ENCODE measurements around the gene PELI3. TPM values are rescaled to one million over a fixed set of nuclear protein-coding genes. Genes with fewer than 3 reads are reported as not detected.

Gene PELI3
- total RNA-seq, 2 experiments from 2014 or later, result 20.7 to 23.8 TPM

- H3K4me3 ChIP-seq (ENCODE audit: low read length), result no peak overlapping the region
- H3K4me1 Mint-ChIP-seq (ENCODE audit: low read depth), result peaks cover 14% of the 10 kb centered on the region
- no peak for ATAC-seq (ENCODE audit: poor library complexity)
- ChIA-PET POLR2A (no interaction called here), CTCF (interaction anchor here (0.6 kb wide), 1 partner anchor 372 kb away, joined by 3 read pairs; no protein-coding TSS in a partner anchor)
- H3K9me3 Mint-ChIP-seq, result no peaks in the 10 kb centered on the region
- no peaks in the 10 kb centered on the region for H3K36me3 ChIP-seq (ENCODE audit: insufficient read depth, low read length)
- no peak for TF ChIP-seq CTCF (IDR thresholded peaks at IDR 0.05)
- H3K9me3 ChIP-seq (ENCODE audit: control insufficient read depth in 1 of 2, insufficient read depth in 1 of 2, low read length in 2 of 2), result peaks cover 0 to 5% of the 10 kb centered on the region in 2 experiments
- no peak for DNase-seq
- no peaks in the 10 kb centered on the region for H3K27me3 ChIP-seq (ENCODE audit: control insufficient read depth in 1 of 2, insufficient read depth in 2 of 2, low read length in 2 of 2)
- H3K27ac ChIP-seq (ENCODE audit: low read depth in 1 of 2, low read length in 2 of 2), result no peak overlapping the region
- peaks cover 8% of the 10 kb centered on the region for H3K27me3 Mint-ChIP-seq
- intact Hi-C loops (cut with DNase I, micrococcal nuclease), result no loop called here
- H3K36me3 Mint-ChIP-seq (ENCODE audit: low read depth), result no peaks in the 10 kb centered on the region
- peaks cover 10% of the 10 kb centered on the region for H3K4me1 ChIP-seq (ENCODE audit: insufficient read depth, low read length)
- H3K4me3 Mint-ChIP-seq, result no peak overlapping the region
- no peak overlapping the region for H3K27ac Mint-ChIP-seq
Observed at GRCh38 chr11:66457826-66458225, 8.9 kb upstream of the PELI3 start.

GRCh38 chr11:66459138-66459778 is 7.4 kb upstream of the PELI3 start:
- Histone ChIP-seq H3K27me3 (ENCODE audit: control insufficient read depth in 1 of 2, insufficient read depth in 2 of 2, low read length in 2 of 2) (no peaks in the 10 kb centered on the region), H3K4me3 (ENCODE audit: low read length) (no peak overlapping the region), H3K36me3 (ENCODE audit: insufficient read depth, low read length) (no peaks in the 10 kb centered on the region), H3K4me1 (ENCODE audit: insufficient read depth, low read length) (peaks cover 3% of the 10 kb centered on the region), H3K9me3 (ENCODE audit: control insufficient read depth in 1 of 2, insufficient read depth in 1 of 2, low read length in 2 of 2) (peaks cover 0 to 5% of the 10 kb centered on the region in 2 experiments), H3K27ac (ENCODE audit: low read depth in 1 of 2, low read length in 2 of 2) (no peak overlapping the region)
- Mint-ChIP-seq H3K27me3 (peaks cover 2% of the 10 kb centered on the region), H3K4me1 (ENCODE audit: low read depth) (peaks cover 7% of the 10 kb centered on the region), H3K4me3 (no peak overlapping the region), H3K36me3 (ENCODE audit: low read depth) (no peaks in the 10 kb centered on the region), H3K27ac (no peak overlapping the region), H3K9me3 (no peaks in the 10 kb centered on the region)
- ChIA-PET POLR2A (no interaction called here), CTCF (no interaction called here)
- TF ChIP-seq CTCF (IDR thresholded peaks at IDR 0.05), result no peak
- DNase-seq (no peak), ATAC-seq (ENCODE audit: poor library complexity) (no peak)
- intact Hi-C loops (cut with DNase I, micrococcal nuclease), result no loop called here

- no peak for ATAC-seq (ENCODE audit: poor library complexity)
- H3K4me1 Mint-ChIP-seq (ENCODE audit: low read depth), result peaks cover 13% of the 10 kb centered on the region
- no peak for DNase-seq
- no peaks in the 10 kb centered on the region for H3K9me3 Mint-ChIP-seq
- Histone ChIP-seq H3K27me3 (ENCODE audit: control insufficient read depth in 1 of 2, insufficient read depth in 2 of 2, low read length in 2 of 2) (no peaks in the 10 kb centered on the region), H3K27ac (ENCODE audit: low read depth in 1 of 2, low read length in 2 of 2) (no peak overlapping the region), H3K4me3 (ENCODE audit: low read length) (no peak overlapping the region), H3K9me3 (ENCODE audit: control insufficient read depth in 1 of 2, insufficient read depth in 1 of 2, low read length in 2 of 2) (peaks cover 0 to 5% of the 10 kb centered on the region in 2 experiments), H3K36me3 (ENCODE audit: insufficient read depth, low read length) (no peaks in the 10 kb centered on the region), H3K4me1 (ENCODE audit: insufficient read depth, low read length) (peaks cover 11% of the 10 kb centered on the region)
- CTCF ChIA-PET, result no interaction called here
- POLR2A ChIA-PET, result no interaction called here
- intact Hi-C loops (cut with DNase I, micrococcal nuclease), result no loop called here
- H3K27me3 Mint-ChIP-seq, result no peaks in the 10 kb centered on the region
- no peak for TF ChIP-seq CTCF (IDR thresholded peaks at IDR 0.05)
- H3K36me3 Mint-ChIP-seq (ENCODE audit: low read depth), result no peaks in the 10 kb centered on the region
- H3K4me3 Mint-ChIP-seq, result no peak overlapping the region
- no peak overlapping the region for H3K27ac Mint-ChIP-seq
Observed at GRCh38 chr11:66462010-66462409, 4.7 kb upstream of the PELI3 start.

Measured in CD4-positive, alpha-beta T cell (primary cell).